Activated CD4-positive, alpha-beta memory T cell treated with anti-CD3 and anti-CD28 coated beads for 36 hours (primary cell): ENCODE results near the gene SLC37A1. TPM values are rescaled to one million over a fixed set of nuclear protein-coding genes. Genes with fewer than 3 reads are reported as not detected.
A peak's percentile ranks its signal among the peaks of the same experiment; 100 is the strongest.

Source experiments
- CTCF ChIA-PET: fragments of 350-600 bp; sonication (Branson Sonifier 250); formaldehyde crosslinking; loops from one replicate; lab custom pipeline; 2021; ENCODE audit warnings: antibody characterized with exemption, inconsistent platforms; lab: Charles Lee
- POLR2A ChIA-PET: fragments of 350-600 bp; sonication (Branson Sonifier 250); formaldehyde crosslinking; loops from one replicate; lab custom pipeline; 2021; ENCODE audit warnings: antibody characterized with exemption; lab: Charles Lee
- DNase-seq: peaks from one replicate; pipeline ENCODE4 v3.0.0-alpha.2; 2020
- H3K27ac Mint-ChIP-seq: one replicate; pipeline ENCODE4 v1.8.0; 2021; ENCODE audit warnings: mixed read lengths
- H3K27me3 Mint-ChIP-seq: one replicate; pipeline ENCODE4 v1.8.0; 2021; ENCODE audit warnings: mixed read lengths
- H3K36me3 Mint-ChIP-seq: one replicate; pipeline ENCODE4 v1.8.0; 2021; ENCODE audit warnings: mixed read lengths
- H3K4me1 Mint-ChIP-seq: one replicate; pipeline ENCODE4 v1.8.0; 2021; ENCODE audit warnings: low read depth, mixed read lengths
- H3K4me3 Mint-ChIP-seq: one replicate; pipeline ENCODE4 v1.8.0; 2021; ENCODE audit warnings: mild to moderate bottlenecking, mixed read lengths
- H3K9me3 Mint-ChIP-seq: one replicate; pipeline ENCODE4 v1.8.0; 2021; ENCODE audit warnings: mixed read lengths
- intact Hi-C: fragments of 100-400 bp; cut with micrococcal nuclease; formaldehyde crosslinking; loops from one replicate; pipeline ENCODE4 v1.15.1; 2023
- total RNA-seq, 2 experiments: library from RNA; stranded (reverse); gene quantifications; one replicate each; pipeline ENCODE4 v1.2.3, GENCODE V29; 2021

Gene SLC37A1
- total RNA-seq, 2 experiments from 2014 or later, result 21.1 to 21.2 TPM

DNA sequence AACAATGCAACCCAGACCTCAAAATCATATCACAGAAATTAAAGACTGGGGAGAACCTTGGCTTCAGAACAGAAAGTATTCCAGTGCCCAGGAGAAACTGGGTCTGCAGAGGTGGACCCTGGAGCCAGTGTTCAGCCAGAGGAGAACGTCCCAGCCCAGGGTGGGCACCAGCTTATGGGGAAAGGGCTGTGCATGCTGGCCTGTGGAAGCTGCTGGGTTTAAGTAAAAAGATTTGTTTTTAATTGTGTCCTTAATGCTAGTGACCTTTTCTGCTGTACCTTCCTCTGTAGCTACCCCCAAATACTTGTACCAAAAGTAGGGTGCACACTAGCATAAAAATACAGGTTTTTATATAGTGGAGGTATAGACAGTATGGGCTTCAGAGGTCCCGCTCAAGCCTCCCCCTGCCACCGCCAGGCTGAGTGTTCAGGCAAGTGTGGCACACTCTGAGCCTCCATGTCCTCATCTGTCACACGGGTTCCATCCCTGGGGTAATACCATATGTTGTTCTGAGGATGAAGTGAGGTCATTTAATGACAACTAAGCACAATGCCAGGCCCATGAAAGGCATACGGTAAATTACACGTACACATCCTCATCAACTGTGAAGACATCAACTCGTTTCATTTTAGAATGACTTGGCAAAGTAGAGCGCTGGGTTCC is 47.0 kb downstream of the SLC37A1 start:
- H3K4me1 Mint-ChIP-seq, result no peaks in the 10 kb centered on the region
- H3K4me3 Mint-ChIP-seq, result no peak overlapping the region
- no peak for DNase-seq
- H3K27ac Mint-ChIP-seq, result no peak overlapping the region
- no peaks in the 10 kb centered on the region for H3K27me3 Mint-ChIP-seq
- H3K9me3 Mint-ChIP-seq, result no peaks in the 10 kb centered on the region
- CTCF ChIA-PET, result interaction anchor here (0.6 kb wide), 1 partner anchor 418 kb away, joined by 6 read pairs; no protein-coding TSS in a partner anchor
- POLR2A ChIA-PET, result no interaction called here
- intact Hi-C loops, result no loop called here
- H3K36me3 Mint-ChIP-seq, result peaks cover 43% of the 10 kb centered on the region

- Mint-ChIP-seq H3K27ac (no peak overlapping the region), H3K27me3 (no peaks in the 10 kb centered on the region), H3K9me3 (no peaks in the 10 kb centered on the region), H3K4me3 (no peak overlapping the region), H3K36me3 (peaks cover 39% of the 10 kb centered on the region), H3K4me1 (no peaks in the 10 kb centered on the region)
- ChIA-PET POLR2A (no interaction called here), CTCF (no interaction called here)
- no peak for DNase-seq
- intact Hi-C loops, result no loop called here
Measured at GRCh38 chr21:42561762-42562650, 48.4 kb downstream of the SLC37A1 start.

DNA sequence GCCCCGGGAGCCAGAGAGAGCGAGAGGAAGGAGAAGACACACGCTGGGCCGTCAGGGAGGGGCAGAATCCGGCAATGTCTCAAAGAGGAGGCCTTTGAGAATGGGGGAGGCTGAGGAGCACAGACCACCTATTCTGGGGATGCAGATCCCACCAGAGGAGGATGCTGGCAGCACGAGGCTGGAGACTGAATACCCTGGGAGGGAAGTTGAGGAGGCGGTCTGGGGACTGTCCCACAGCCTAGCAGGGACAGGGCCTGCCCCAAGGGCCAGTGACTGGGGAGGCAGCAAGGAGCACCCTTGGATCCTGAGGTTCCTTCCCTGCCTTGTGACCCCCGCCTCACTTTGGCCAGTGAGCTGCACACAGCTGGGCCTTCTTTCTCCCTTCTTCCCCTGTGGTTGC is 49.2 kb downstream of the SLC37A1 start:
- Mint-ChIP-seq H3K9me3 (no peaks in the 10 kb centered on the region), H3K36me3 (peaks cover 37% of the 10 kb centered on the region), H3K4me1 (no peaks in the 10 kb centered on the region), H3K27ac (no peak overlapping the region), H3K4me3 (no peak overlapping the region), H3K27me3 (no peaks in the 10 kb centered on the region)
- POLR2A ChIA-PET, result no interaction called here
- intact Hi-C loops, result no loop called here
- CTCF ChIA-PET, result no interaction called here
- no peak for DNase-seq

GRCh38 chr21:42563261-42563660 is 49.6 kb downstream of the SLC37A1 start:
- Mint-ChIP-seq H3K9me3 (no peaks in the 10 kb centered on the region), H3K4me3 (no peak overlapping the region), H3K27me3 (no peaks in the 10 kb centered on the region), H3K4me1 (no peaks in the 10 kb centered on the region), H3K27ac (no peak overlapping the region), H3K36me3 (peaks cover 39% of the 10 kb centered on the region)
- CTCF ChIA-PET, result no interaction called here
- DNase-seq, result no peak
- intact Hi-C loops, result no loop called here
- POLR2A ChIA-PET, result no interaction called here

GRCh38 chr21:42563686-42564085 is 50.0 kb downstream of the SLC37A1 start:
- Mint-ChIP-seq H3K27me3 (no peaks in the 10 kb centered on the region), H3K27ac (no peak overlapping the region), H3K36me3 (peaks cover 41% of the 10 kb centered on the region), H3K4me1 (no peaks in the 10 kb centered on the region), H3K9me3 (no peaks in the 10 kb centered on the region), H3K4me3 (no peak overlapping the region)
- DNase-seq, result no peak
- intact Hi-C loops, result no loop called here
- POLR2A ChIA-PET, result no interaction called here
- CTCF ChIA-PET, result no interaction called here

- ChIA-PET POLR2A (no interaction called here), CTCF (no interaction called here)
- no peaks in the 10 kb centered on the region for H3K4me1 Mint-ChIP-seq
- H3K27me3 Mint-ChIP-seq, result no peaks in the 10 kb centered on the region
- peak; percentile 1 for DNase-seq
- H3K9me3 Mint-ChIP-seq, result no peaks in the 10 kb centered on the region
- H3K4me3 Mint-ChIP-seq, result no peak overlapping the region
- peaks cover 41% of the 10 kb centered on the region for H3K36me3 Mint-ChIP-seq
- intact Hi-C loops, result no loop called here
- H3K27ac Mint-ChIP-seq, result no peak overlapping the region
Measured at GRCh38 chr21:42564561-42564971, 50.9 kb downstream of the SLC37A1 start.

DNA sequence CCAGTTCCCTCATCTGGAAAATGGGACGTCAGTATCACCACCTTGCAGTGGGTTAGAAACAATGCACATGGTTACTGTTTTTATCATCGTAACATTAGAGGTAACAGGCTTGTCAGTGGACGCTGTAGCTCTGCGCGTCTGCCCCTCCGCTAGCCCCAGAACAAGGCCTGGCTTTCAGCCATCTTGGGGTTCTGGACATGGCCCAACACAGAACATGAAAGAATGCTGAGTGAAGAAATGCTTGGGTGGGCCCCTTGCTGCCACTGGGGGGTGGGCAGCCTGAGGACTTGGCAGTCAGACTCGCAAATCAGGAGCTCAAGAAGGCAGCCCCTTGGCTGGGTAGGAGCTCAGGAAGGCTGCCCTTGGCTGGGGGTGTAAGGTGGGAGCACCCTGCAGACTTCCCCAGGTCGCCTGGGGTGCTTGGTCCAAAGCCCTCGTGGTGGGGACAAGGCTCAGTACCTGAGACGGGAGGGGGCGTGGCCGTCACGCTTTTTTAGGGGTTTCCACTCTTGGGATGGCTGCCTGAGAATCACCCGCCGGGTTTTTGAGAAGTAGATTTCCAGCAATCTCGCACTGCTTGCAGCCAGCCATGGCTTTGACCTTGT is 51.7 kb downstream of the SLC37A1 start:
- H3K27me3 Mint-ChIP-seq, result no peaks in the 10 kb centered on the region
- POLR2A ChIA-PET, result no interaction called here
- peaks cover 33% of the 10 kb centered on the region for H3K36me3 Mint-ChIP-seq

GRCh38 chr21:42565886-42566523 is 52.4 kb downstream of the SLC37A1 start:
- intact Hi-C loops, result no loop called here
- peak; percentile 3 for DNase-seq
- Mint-ChIP-seq H3K4me3 (no peak overlapping the region), H3K27ac (no peak overlapping the region), H3K27me3 (no peaks in the 10 kb centered on the region), H3K9me3 (no peaks in the 10 kb centered on the region), H3K4me1 (no peaks in the 10 kb centered on the region), H3K36me3 (peaks cover 33% of the 10 kb centered on the region)
- ChIA-PET CTCF (no interaction called here), POLR2A (no interaction called here)

More for the DNA sequence above, 51.7 kb downstream of the SLC37A1 start:
- H3K9me3 Mint-ChIP-seq, result no peaks in the 10 kb centered on the region
- no peaks in the 10 kb centered on the region for H3K4me1 Mint-ChIP-seq
- H3K27ac Mint-ChIP-seq, result no peak overlapping the region
- peak; percentile 4 for DNase-seq
- no peak overlapping the region for H3K4me3 Mint-ChIP-seq
- intact Hi-C loops, result no loop called here
- CTCF ChIA-PET, result no interaction called here

DNA sequence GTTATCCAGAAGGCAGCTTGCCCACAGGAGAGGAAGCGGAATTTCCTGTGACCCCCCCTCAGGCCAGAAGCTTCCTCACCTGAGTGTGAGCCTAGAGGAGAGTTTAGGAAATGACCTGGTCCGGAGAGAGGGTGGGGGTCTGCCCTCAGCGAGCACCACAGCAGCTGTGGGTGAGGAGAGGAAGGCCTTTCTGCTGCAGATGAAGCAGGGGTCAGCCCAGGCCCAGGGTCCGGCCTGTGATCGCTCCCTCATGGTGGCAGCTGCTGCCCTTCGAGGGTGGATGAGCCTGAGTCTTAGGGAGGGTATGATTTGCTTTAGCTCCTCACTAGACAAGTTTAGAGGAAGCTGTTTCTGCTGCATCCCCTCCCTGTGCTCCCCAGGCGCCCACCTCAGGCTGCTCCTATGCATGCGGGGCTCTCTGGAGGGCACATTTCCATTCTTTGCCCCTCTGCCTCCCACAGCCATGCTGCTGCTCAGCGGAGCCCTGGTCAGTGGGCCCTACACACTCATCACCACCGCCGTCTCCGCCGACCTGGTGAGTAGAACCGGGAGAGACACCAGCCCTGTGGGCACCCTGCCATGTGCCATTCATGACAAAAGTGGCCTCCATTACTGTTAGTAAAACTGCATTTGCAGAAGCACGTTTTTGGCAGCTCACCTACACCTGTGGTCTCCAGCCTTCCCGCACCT is 53.0 kb downstream of the SLC37A1 start:
- no peaks in the 10 kb centered on the region for H3K9me3 Mint-ChIP-seq
- intact Hi-C loops, result no loop called here
- H3K4me3 Mint-ChIP-seq, result no peak overlapping the region
- peaks cover 34% of the 10 kb centered on the region for H3K36me3 Mint-ChIP-seq
- H3K4me1 Mint-ChIP-seq, result no peaks in the 10 kb centered on the region
- CTCF ChIA-PET, result no interaction called here
- H3K27ac Mint-ChIP-seq, result no peak overlapping the region
- POLR2A ChIA-PET, result no interaction called here
- no peaks in the 10 kb centered on the region for H3K27me3 Mint-ChIP-seq
- peak; percentile 3 for DNase-seq

GRCh38 chr21:42567214-42567555 is 53.5 kb downstream of the SLC37A1 start:
- Mint-ChIP-seq H3K36me3 (peaks cover 31% of the 10 kb centered on the region), H3K4me3 (no peak overlapping the region), H3K9me3 (no peaks in the 10 kb centered on the region), H3K27me3 (no peaks in the 10 kb centered on the region), H3K4me1 (no peaks in the 10 kb centered on the region), H3K27ac (no peak overlapping the region)
- DNase-seq, result peak; percentile 3
- intact Hi-C loops, result no loop called here
- CTCF ChIA-PET, result no interaction called here
- POLR2A ChIA-PET, result no interaction called here

GRCh38 chr21:42567861-42568260 is 54.2 kb downstream of the SLC37A1 start:
- peaks cover 29% of the 10 kb centered on the region for H3K36me3 Mint-ChIP-seq
- H3K4me3 Mint-ChIP-seq, result no peak overlapping the region
- no peaks in the 10 kb centered on the region for H3K4me1 Mint-ChIP-seq
- no peaks in the 10 kb centered on the region for H3K27me3 Mint-ChIP-seq
- CTCF ChIA-PET, result no interaction called here
- H3K27ac Mint-ChIP-seq, result no peak overlapping the region
- H3K9me3 Mint-ChIP-seq, result no peaks in the 10 kb centered on the region
- intact Hi-C loops, result no loop called here
- POLR2A ChIA-PET, result no interaction called here
- peak; percentile 1 for DNase-seq

GRCh38 chr21:42568376-42568775 is 54.7 kb downstream of the SLC37A1 start:
- Mint-ChIP-seq H3K27ac (no peak overlapping the region), H3K27me3 (no peaks in the 10 kb centered on the region), H3K36me3 (peaks cover 28% of the 10 kb centered on the region), H3K4me1 (no peaks in the 10 kb centered on the region), H3K4me3 (no peak overlapping the region), H3K9me3 (no peaks in the 10 kb centered on the region)
- peak; percentile 1 for DNase-seq
- intact Hi-C loops, result no loop called here
- ChIA-PET CTCF (no interaction called here), POLR2A (no interaction called here)
